ENCODE data around the gene MARCHF4.

The MARCHF4 gene

DNA sequence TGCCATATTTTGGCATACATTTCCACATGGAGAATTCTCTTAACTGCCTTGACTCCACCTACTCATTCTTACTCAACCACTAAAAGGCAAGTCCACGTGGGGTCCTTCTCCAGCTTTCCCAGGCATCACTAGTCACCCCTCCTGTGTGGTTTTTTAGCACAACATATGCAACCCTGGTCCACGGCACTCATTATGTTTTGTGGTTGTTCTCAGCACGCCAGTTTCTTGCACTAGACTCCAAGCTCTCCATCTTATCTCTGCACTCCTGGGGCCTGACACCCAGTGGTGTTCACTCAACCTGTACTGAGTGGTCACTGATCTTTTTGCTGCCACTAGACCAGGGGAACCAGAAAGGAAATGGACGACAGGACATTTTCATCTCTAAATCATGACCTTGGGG is 18.0 kb downstream of the MARCHF4 start:
- no peak for DNase-seq
- intact Hi-C loops (cut with DNase I): no loop called here

GRCh38 chr2:216352653-216353270 is 19.5 kb downstream of the MARCHF4 start:
- intact Hi-C loops (cut with DNase I): no loop called here
- no peak for DNase-seq

GRCh38 chr2:216351172-216351925 is 20.9 kb downstream of the MARCHF4 start:
- intact Hi-C loops (cut with DNase I): no loop called here
- DNase-seq: no peak

GRCh38 chr2:216350214-216350791 is 22.0 kb downstream of the MARCHF4 start:
- intact Hi-C loops (cut with DNase I): no loop called here
- DNase-seq: no peak

DNA sequence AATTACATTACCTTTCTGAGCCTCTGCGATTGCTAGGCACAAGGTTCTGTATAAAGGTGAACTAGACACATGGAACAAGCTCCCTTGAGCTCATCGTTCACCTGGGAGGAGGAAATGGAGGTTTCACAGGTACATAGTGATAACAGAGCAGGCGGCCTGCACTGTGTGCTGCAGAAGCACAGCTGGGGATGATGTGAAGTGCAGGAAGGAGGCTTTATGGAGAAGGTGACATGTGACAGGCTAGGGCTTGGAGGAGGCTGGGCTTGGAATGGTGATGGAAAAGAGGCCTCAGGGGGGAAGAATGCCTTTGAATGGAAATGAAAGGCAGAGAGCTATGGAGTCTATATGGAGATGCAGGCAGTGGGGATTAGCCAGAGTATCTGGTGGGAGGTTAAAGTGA is 22.9 kb downstream of the MARCHF4 start:
- no peak for DNase-seq
- intact Hi-C loops (cut with DNase I): no loop called here

DNA sequence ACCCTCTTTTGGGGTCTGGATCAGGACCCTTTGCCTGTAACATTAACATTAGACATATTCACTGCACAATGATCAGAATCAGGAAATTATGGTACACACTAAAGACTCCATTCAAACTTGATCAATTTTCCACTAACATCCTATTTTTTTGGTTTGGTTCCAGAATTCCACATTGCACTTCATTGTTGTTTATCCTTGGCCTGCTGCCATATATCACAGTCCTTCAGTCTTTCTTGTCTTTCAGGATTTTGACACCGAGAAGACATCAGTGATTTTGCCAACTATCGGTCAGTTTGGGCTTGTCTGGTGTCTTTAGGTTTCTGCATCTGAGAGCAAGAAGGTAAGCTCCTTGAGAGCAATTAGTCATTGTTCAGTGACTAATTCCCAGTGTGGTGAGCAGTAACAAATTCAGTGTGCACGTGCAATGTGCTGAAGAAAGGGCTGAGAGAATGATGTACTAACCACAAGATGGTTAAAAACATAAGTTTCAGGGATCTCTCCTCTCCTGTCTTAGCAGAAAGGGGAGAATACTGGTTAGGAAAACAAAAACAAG is 23.5 kb downstream of the MARCHF4 start:
- DNase-seq: no peak
- intact Hi-C loops (cut with DNase I): no loop called here

GRCh38 chr2:216346781-216347180 is 25.5 kb downstream of the MARCHF4 start:
- no peak for DNase-seq
- intact Hi-C loops (cut with DNase I): no loop called here

GRCh38 chr2:216345846-216346245 is 26.4 kb downstream of the MARCHF4 start:
- no peak for DNase-seq
- intact Hi-C loops (cut with DNase I): no loop called here

DNA sequence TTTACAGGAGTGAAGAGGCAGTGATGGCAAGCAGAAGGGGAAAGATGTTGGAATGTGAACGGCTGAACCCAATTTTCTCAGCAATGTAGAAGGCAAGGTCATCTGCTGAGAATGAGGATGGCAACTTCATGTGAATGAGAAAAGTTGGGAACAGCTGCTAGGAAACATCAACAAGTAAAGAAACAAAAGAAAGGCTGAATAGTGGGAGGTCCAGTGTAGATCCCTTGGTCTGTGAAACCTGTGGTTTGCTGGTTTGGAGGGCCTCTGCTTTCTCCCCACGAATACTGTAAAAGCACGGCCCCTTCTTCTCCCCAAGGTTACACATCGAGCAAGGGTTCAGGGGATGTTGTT is 27.4 kb downstream of the MARCHF4 start:
- no peak for DNase-seq
- intact Hi-C loops (cut with DNase I): no loop called here

DNA sequence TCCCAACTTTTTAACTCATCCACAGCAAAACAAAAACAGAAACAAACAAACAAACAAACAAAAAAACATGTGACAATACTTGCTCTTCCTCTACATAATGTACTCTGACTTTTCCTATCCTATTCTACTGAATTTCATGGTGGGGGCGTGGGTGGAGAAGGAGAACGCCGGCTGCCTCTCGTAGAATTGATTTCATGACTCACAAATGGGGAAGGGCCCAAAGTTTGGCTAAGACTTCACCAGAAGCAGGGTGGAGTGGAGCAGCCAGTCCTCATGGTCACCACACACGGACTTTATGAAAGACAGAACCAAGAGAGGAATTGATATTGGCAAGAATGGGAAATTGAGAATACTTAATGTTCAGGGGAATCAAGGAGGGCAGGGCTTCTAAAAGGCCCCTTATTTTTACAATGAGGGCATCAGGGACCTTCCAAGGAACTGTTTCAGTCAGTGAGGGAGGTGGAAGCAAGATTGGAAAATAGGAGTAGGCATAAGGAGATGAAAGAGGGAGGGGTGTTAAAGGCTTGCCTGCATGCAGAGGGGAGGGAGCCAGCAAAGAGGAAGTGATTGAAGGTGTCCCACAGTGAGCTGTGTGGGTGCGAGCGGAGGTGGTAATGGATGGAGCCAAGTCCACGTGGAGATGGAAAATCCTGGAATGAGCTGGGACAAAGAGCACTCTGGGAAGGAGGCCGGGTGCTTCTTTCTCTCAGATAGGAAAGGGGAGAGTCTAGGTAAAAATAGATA is 27.9 kb downstream of the MARCHF4 start:
- DNase-seq: no peak
- intact Hi-C loops (cut with DNase I): no loop called here

DNA sequence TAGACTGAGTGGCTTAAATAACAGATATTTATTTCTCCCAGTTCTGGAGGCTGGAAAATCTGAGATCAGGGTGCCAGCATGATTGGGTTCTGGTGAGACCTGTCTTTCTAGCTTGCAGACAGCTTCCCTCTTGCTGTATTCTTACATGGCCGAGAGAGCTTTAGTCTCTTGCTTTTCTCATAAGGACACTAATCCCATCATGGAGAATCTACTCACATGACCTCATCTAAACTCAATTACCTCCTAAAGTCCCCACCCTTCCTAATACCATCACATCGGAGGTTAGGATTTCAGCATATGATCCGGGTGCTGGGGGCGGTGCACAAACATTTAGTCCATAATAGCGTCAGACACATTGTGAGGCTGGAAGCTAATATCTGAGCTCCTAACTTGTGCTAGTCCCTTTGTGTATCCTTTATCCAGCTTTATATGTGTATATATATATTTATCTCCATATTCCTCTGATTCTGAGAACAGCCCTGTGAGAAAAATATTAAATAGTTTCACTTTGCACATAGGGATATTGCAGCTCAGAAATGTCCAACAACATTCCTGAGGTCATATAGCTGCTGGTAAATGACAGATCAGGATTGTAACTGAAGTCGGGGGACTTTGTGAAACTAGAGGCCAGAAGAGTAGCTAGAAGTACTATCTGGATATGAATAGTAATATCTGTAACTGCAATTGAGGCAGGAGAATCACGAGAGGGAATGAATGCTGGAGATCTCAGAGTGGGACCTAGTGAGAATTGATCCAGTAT is 28.9 kb downstream of the MARCHF4 start:
- DNase-seq: no peak
- intact Hi-C loops (cut with DNase I): no loop called here

- DNase-seq: peak in 5 of 10 donors; percentile 19 to 87 (median 82)
- intact Hi-C loops (cut with DNase I): no loop called here
Measured at GRCh38 chr2:216341121-216341520, 31.2 kb downstream of the MARCHF4 start.

DNA sequence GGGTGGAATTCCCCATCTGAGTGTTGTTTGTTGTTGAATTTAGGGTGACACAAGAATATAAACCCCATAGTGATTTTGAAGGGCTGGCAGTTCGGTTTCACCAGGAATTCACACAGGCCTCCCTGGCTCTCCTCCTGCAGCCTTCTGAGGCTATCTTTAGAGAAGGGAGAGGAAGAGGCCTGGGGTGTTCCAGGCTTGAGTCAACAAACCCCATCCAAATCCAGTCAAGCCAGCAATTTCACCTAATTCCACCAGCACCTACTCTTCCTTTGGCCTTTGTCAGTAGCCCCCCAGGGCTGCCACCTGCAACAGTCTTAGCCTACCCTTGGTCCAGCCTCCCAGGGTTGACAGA is 32.0 kb downstream of the MARCHF4 start:
- DNase-seq: no peak

GRCh38 chr2:216339456-216340279 is 32.6 kb downstream of the MARCHF4 start:
- intact Hi-C loops (cut with DNase I): no loop called here
- peak in 3 of 10 donors; percentile 27 to 74 (median 34) for DNase-seq

More for the DNA sequence above, 32.0 kb downstream of the MARCHF4 start:
- intact Hi-C loops (cut with DNase I): no loop called here

DNA sequence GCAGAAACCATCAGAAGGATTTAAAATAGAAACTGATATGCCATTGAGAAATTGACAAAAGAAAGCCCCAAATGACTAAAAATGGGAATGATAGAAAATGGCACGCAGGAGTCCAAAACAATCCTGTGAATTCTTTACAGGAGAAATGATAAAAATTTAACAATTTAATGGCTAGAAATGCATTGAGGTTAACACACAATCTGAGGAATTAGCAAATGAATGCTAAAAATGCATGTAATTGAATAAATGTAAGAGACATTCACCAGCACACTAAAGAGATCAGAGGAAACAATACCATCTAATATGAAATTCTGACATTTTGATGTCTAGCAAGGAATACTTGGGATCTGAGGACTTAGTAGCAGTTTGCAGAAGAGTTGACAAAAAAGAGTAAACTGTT is 37.0 kb downstream of the MARCHF4 start:
- DNase-seq: no peak
- intact Hi-C loops (cut with DNase I): no loop called here

- intact Hi-C loops (cut with DNase I): no loop called here
- no peak for DNase-seq
Measured at GRCh38 chr2:216328347-216328746, 43.9 kb downstream of the MARCHF4 start.

GRCh38 chr2:216327447-216327935 is 44.8 kb downstream of the MARCHF4 start:
- intact Hi-C loops (cut with DNase I): no loop called here
- DNase-seq: no peak

Measured in posterior cingulate gyrus (tissue), 11 donors.